Liver (tissue), 9 donors: Measurements from ENCODE around the gene PHF23. TPM values are rescaled to one million over a fixed set of nuclear protein-coding genes. Genes with fewer than 3 reads are reported as not detected.

Experiments
- DNase-seq: peaks from one replicate; pipeline ENCODE4 v3.0.0-alpha.2; 2017; ENCODE audit warnings: low spot score
- H3K27ac ChIP-seq, 2 donors: one replicate each; pipeline ENCODE4 v1.7.0; 2013; ENCODE audit warnings: inconsistent platforms in 2 of 2, low read length in 2 of 2, control low read depth in 1 of 2, low read depth in 1 of 2, mild to moderate bottlenecking in 1 of 2
- H3K27me3 ChIP-seq, 4 donors: one replicate each; pipeline versions ENCODE4 v1.6.1 to v1.7.0; 2013; ENCODE audit warnings: low read length in 3 of 4, inconsistent platforms in 1 of 4, mild to moderate bottlenecking in 1 of 4, moderate library complexity in 1 of 4; ENCODE audit not compliant: control insufficient read depth in 4 of 4, insufficient read depth in 4 of 4
- H3K36me3 ChIP-seq, 4 donors: one replicate each; pipeline versions ENCODE4 v1.6.1 to v1.7.0; 2013; ENCODE audit warnings: low read length in 3 of 4, mild to moderate bottlenecking in 3 of 4, low read depth in 1 of 4, moderate library complexity in 1 of 4; ENCODE audit not compliant: control insufficient read depth in 4 of 4, insufficient read depth in 3 of 4
- H3K4me1 ChIP-seq, 4 donors: one replicate each; pipeline versions ENCODE4 v1.6.1 to v1.7.0; 2013; ENCODE audit warnings: low read length in 3 of 4, mild to moderate bottlenecking in 3 of 4, moderate library complexity in 1 of 4; ENCODE audit not compliant: control insufficient read depth in 4 of 4, insufficient read depth in 4 of 4
- H3K4me3 ChIP-seq, 3 donors: one replicate each; pipeline versions ENCODE4 v1.6.1 to v1.7.0; 2013; ENCODE audit warnings: low read length in 3 of 3, control low read depth in 1 of 3, low read depth in 1 of 3, mild to moderate bottlenecking in 1 of 3
- H3K9ac ChIP-seq, 2 donors: one replicate each; pipeline ENCODE4 v1.7.0; 2013; ENCODE audit warnings: low read length in 2 of 2, mild to moderate bottlenecking in 2 of 2, moderate library complexity in 2 of 2, control low read depth in 1 of 2, low read depth in 1 of 2
- H3K9me3 ChIP-seq, 4 donors: one replicate each; pipeline versions ENCODE4 v1.6.1 to v1.7.0; 2013; ENCODE audit warnings: low read length in 3 of 4; ENCODE audit not compliant: control insufficient read depth in 4 of 4
- ATF3 ChIP-seq: IDR thresholded peaks from 2 replicates; pipeline ENCODE4 v1.6.1; 2016; ENCODE audit warnings: antibody characterized with exemption
- CTCF ChIP-seq: fragments of 150-350 bp; IDR thresholded peaks from 2 replicates; pipeline ENCODE4 v1.5.1; 2017; ENCODE audit warnings: improper control_type of control experiment, low read depth, low read length; ENCODE audit not compliant: missing input control
- EGR1 ChIP-seq, 2 donors: IDR thresholded peaks; 2 replicates each; pipeline ENCODE4 v1.6.1; 2016 to 2018; ENCODE audit warnings: antibody characterized with exemption in 2 of 2, low read depth in 2 of 2
- FOXA1 ChIP-seq: IDR thresholded peaks from 2 replicates; pipeline ENCODE4 v1.6.1; 2016; ENCODE audit warnings: antibody characterized with exemption
- FOXA2 ChIP-seq: IDR thresholded peaks from 2 replicates; pipeline ENCODE4 v1.6.1; 2016; ENCODE audit warnings: antibody characterized with exemption
- GABPA ChIP-seq, 2 donors: IDR thresholded peaks in 1 of 2; conservative IDR thresholded peaks in 1 of 2; 2 replicates each; pipeline ENCODE4 v1.6.1; 2016; ENCODE audit warnings: antibody characterized with exemption in 2 of 2, mild to moderate bottlenecking in 1 of 2, moderate library complexity in 1 of 2
- HNF4A ChIP-seq, 2 donors: conservative IDR thresholded peaks; 2 replicates each; pipeline ENCODE4 v1.6.1; 2016; ENCODE audit warnings: antibody characterized with exemption in 2 of 2, mild to moderate bottlenecking in 2 of 2
- HNF4G ChIP-seq: IDR thresholded peaks from 2 replicates; pipeline ENCODE4 v1.6.1; 2016; ENCODE audit warnings: antibody characterized with exemption
- JUND ChIP-seq, 2 donors: IDR thresholded peaks; 2 replicates each; pipeline ENCODE4 v1.6.1; 2016; ENCODE audit warnings: antibody characterized with exemption in 2 of 2
- MAX ChIP-seq: IDR thresholded peaks from 2 replicates; pipeline ENCODE4 v1.6.1; 2016; ENCODE audit warnings: antibody characterized with exemption
- NR2F2 ChIP-seq: IDR thresholded peaks from 2 replicates; pipeline ENCODE4 v1.6.1; 2016; ENCODE audit warnings: antibody characterized with exemption
- RAD21 ChIP-seq, 2 donors: IDR thresholded peaks; 2 replicates each; pipeline ENCODE4 v1.6.1; 2016; ENCODE audit warnings: antibody characterized with exemption in 2 of 2, mild to moderate bottlenecking in 2 of 2
- REST ChIP-seq: IDR thresholded peaks from 2 replicates; pipeline ENCODE4 v1.6.1; 2016; ENCODE audit warnings: antibody characterized with exemption, mild to moderate bottlenecking
- RXRA ChIP-seq, 2 donors: IDR thresholded peaks; 2 replicates each; pipeline ENCODE4 v1.6.1; 2017 to 2018; ENCODE audit warnings: antibody characterized with exemption in 2 of 2, mild to moderate bottlenecking in 1 of 2
- SP1 ChIP-seq: IDR thresholded peaks from 2 replicates; pipeline ENCODE4 v1.6.1; 2018; ENCODE audit warnings: antibody characterized with exemption, mild to moderate bottlenecking
- TAF1 ChIP-seq: conservative IDR thresholded peaks from 2 replicates; pipeline ENCODE4 v1.6.1; 2016; ENCODE audit warnings: antibody characterized with exemption, mild to moderate bottlenecking
- YY1 ChIP-seq: IDR thresholded peaks from 2 replicates; pipeline ENCODE4 v1.6.1; 2016; ENCODE audit warnings: antibody characterized with exemption, mild to moderate bottlenecking
- ZBTB33 ChIP-seq: IDR thresholded peaks from 2 replicates; pipeline ENCODE4 v1.6.1; 2016; ENCODE audit warnings: antibody characterized with exemption
- WGBS: extraction: QIAGEN DNeasy Blood & Tissue Kit; methylation state at CpG from one replicate; pipeline ENCODE4 v1.1.7; 2013; 5-methylcytosine and 5-hydroxymethylcytosine counted together
- polyA plus RNA-seq, 2 donors: library from polyadenylated mRNA; stranded (reverse) in 1 of 2; unstranded in 1 of 2; fragments of 200-250 nt in 1 of 2; fragments of >200 nt in 1 of 2; fragmentation: Nextera tagmentation in 1 of 2; extraction: Ambion mirVana in 1 of 2; gene quantifications; one replicate each; pipeline versions ENCODE4 v1.2.1 to v1.2.3, GENCODE V29; 2013 to 2015
- total RNA-seq, 2 donors: library from RNA; depleted of rRNA; stranded (reverse); fragments of >200 nt; gene quantifications; one replicate each; pipeline ENCODE4 v1.2.3, GENCODE V29; 2014
- donor health status: healthy.
- donor health status: healthy.
- donor health status: healthy.
- donor health status: healthy.
- donor health status: healthy.

PHF23 gene
- total and polyA plus RNA-seq, 4 donors = 14.0 to 18.3 (median 15.2) TPM

GRCh38 chr17:7228920-7229319 is 10.3 kb downstream of the PHF23 start (continued):
- no peak for TF ChIP-seq HNF4G
- no peak for TF ChIP-seq HNF4A (conservative IDR thresholded peaks at IDR 0.05)
- TF ChIP-seq ATF3 = no peak
- TF ChIP-seq CTCF = no peak

GRCh38 chr17:7226721-7227710 is 12.2 kb downstream of the PHF23 start:
- no peaks in the 10 kb centered on the region for H3K27me3 ChIP-seq
- H3K9me3 ChIP-seq = no peaks in the 10 kb centered on the region
- 96% methylated on average over 31 of the region's 31 CpGs for WGBS
- DNase-seq = no peak
- TF ChIP-seq FOXA2 = no peak
- no peak for TF ChIP-seq YY1
- no peak for TF ChIP-seq HNF4G
- TF ChIP-seq CTCF = no peak
- TF ChIP-seq ZBTB33 = no peak
- no peak for TF ChIP-seq ATF3
- no peak for TF ChIP-seq HNF4A (conservative IDR thresholded peaks at IDR 0.05)
- no peak for TF ChIP-seq TAF1
- TF ChIP-seq FOXA1 = no peak
- no peak for TF ChIP-seq EGR1 (IDR thresholded peaks at IDR 0.05; ENCODE audit: low read depth in 2 of 2)
- no peak for TF ChIP-seq SP1
- TF ChIP-seq GABPA (IDR thresholded peaks at IDR 0.05 in 1 of 2, conservative IDR thresholded peaks at IDR 0.05 in 1 of 2) = no peak
- TF ChIP-seq MAX = no peak
- no peak for TF ChIP-seq RAD21 (IDR thresholded peaks at IDR 0.05)
- TF ChIP-seq RXRA (IDR thresholded peaks at IDR 0.05) = no peak
- TF ChIP-seq NR2F2 = no peak
- no peak for TF ChIP-seq REST
- TF ChIP-seq JUND (IDR thresholded peaks at IDR 0.05) = no peak
- peaks cover 4 to 27% (median 18%) of the 10 kb centered on the region in 4 donors for H3K4me1 ChIP-seq
- H3K4me3 ChIP-seq = no peak overlapping the region
- H3K9ac ChIP-seq = no peak overlapping the region
- no peak overlapping the region for H3K27ac ChIP-seq
- peaks cover 21 to 76% (median 44%) of the 10 kb centered on the region in 4 donors for H3K36me3 ChIP-seq
